ENCODE data around the gene SPTBN4. TPM values are rescaled to one million over a fixed set of nuclear protein-coding genes. Genes with fewer than 3 reads are reported as not detected.
"Not testable (repeated sequence)": the region's sequence is repeated elsewhere in the genome, so short reads cannot be mapped to it uniquely, and the experiment has no call there.

The SPTBN4 gene
- total RNA-seq, 1 donor from 2014 or later = 0.53 TPM

DNA sequence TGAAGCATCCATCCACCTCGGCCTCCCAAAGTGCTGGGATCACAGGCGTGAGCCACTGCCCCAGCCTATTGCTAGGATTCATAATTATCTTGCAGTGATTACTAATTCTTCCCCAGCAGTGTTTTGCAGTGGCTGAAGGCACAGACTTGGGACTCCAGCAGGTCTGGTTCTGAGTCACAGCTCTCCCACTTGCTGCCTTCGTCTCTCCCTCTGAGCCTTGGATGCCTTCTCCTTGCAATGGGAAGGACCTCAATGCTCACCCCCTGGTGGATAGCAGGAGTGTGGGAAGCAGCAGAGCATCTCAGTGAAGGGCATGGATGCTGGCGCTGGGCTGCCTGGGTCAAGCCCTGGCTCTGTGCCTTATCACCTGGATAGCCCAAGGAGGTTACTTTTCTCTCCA lies 72.3 kb downstream of the SPTBN4 start:
- intact Hi-C loops (cut with DNase I) = no loop called here
- TF ChIP-seq, protein P1, sequence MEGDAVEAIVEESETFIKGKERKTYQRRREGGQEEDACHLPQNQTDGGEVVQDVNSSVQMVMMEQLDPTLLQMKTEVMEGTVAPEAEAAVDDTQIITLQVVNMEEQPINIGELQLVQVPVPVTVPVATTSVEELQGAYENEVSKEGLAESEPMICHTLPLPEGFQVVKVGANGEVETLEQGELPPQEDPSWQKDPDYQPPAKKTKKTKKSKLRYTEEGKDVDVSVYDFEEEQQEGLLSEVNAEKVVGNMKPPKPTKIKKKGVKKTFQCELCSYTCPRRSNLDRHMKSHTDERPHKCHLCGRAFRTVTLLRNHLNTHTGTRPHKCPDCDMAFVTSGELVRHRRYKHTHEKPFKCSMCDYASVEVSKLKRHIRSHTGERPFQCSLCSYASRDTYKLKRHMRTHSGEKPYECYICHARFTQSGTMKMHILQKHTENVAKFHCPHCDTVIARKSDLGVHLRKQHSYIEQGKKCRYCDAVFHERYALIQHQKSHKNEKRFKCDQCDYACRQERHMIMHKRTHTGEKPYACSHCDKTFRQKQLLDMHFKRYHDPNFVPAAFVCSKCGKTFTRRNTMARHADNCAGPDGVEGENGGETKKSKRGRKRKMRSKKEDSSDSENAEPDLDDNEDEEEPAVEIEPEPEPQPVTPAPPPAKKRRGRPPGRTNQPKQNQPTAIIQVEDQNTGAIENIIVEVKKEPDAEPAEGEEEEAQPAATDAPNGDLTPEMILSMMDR (IDR thresholded peaks at IDR 0.05) = no peak
- Histone ChIP-seq H3K4me1 (no peaks in the 10 kb centered on the region), H3K27ac (no peak overlapping the region), H3K27me3 (ENCODE audit: low read depth) (no peaks in the 10 kb centered on the region), H3K4me3 (no peak overlapping the region), H3K36me3 (no peaks in the 10 kb centered on the region), H3K9me3 (no peaks in the 10 kb centered on the region)
- DNase-seq (no peak), ATAC-seq (no peak)

DNA sequence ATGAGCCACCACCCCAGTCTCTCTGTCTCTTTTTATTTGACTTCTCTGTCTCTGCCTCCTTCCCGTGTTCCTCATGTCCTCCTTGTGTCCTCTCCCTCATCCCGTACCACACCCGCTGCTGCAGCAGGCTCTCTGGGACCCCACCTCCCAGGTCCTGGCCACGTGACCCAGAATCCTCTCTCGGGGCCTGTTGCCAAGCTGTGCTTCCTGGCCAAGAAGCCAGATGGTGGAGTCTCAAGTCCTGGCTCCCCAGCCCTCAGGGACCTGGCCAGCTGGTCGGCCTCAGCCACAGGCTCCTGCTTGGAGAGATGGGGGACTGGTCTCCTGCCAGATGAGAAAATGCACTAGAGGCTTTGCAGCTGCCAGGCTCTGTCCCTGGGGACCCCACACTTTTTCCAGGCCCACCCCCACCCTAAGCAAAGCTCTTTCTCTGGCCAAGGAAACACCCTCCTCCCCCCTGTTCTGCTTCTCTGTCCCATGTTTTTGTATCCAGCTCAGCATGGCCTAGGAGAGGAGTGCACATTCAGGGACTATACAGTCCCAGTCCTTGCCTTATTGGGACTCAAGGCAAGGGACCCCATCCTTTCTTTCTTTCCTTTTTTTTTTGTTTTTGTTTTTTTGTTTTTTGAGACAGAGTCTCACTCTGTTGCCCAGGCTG lies 75.5 kb downstream of the SPTBN4 start:
- no peaks in the 10 kb centered on the region for H3K36me3 ChIP-seq
- H3K27me3 ChIP-seq (ENCODE audit: low read depth) = no peaks in the 10 kb centered on the region
- TF ChIP-seq, protein P1 (IDR thresholded peaks at IDR 0.05) = no peak
- ATAC-seq (peak; percentile 67 to 82), DNase-seq (peak; percentile 71)
- no peaks in the 10 kb centered on the region for H3K9me3 ChIP-seq
- intact Hi-C loops (cut with DNase I) = loop anchor here (10.0 kb wide), 1 partner anchor 62 kb away; the partner anchor contains the start of gene LTBP4
- H3K4me1 ChIP-seq = no peaks in the 10 kb centered on the region
- H3K27ac ChIP-seq = no peak overlapping the region
- H3K4me3 ChIP-seq = no peak overlapping the region

DNA sequence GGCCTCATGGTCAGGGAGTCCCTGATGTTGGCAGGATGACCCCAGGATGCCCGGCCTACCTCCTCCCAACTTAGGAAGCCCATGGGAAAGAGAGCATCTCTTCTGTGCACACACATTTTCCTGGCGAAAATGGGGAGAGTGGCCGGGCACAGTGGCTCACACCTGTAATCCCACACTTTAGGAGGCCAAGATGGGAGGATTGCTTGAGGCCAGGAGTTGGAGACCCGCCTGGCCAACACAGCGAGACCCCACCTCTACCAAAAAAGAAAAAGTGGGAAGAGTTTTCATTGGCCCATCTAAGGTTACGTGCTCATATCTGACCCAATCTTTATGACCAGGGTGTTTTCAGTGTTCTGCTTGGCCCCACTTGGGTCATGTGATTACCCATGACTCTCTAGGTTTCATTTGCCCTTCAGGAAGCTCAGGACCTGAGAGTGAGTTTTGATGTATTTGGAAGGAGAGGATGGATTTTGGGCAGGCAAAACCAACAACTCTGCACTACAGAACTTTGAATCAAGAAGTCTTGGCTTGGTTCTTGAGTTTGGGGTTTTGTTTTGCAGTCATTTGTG lies 76.3 kb downstream of the SPTBN4 start:
- TF ChIP-seq, protein P1 (IDR thresholded peaks at IDR 0.05) = no peak
- intact Hi-C loops (cut with DNase I) = loop anchor here (10.0 kb wide), 1 partner anchor 62 kb away; the partner anchor contains the start of gene LTBP4
- no peak overlapping the region for H3K27ac ChIP-seq

DNA sequence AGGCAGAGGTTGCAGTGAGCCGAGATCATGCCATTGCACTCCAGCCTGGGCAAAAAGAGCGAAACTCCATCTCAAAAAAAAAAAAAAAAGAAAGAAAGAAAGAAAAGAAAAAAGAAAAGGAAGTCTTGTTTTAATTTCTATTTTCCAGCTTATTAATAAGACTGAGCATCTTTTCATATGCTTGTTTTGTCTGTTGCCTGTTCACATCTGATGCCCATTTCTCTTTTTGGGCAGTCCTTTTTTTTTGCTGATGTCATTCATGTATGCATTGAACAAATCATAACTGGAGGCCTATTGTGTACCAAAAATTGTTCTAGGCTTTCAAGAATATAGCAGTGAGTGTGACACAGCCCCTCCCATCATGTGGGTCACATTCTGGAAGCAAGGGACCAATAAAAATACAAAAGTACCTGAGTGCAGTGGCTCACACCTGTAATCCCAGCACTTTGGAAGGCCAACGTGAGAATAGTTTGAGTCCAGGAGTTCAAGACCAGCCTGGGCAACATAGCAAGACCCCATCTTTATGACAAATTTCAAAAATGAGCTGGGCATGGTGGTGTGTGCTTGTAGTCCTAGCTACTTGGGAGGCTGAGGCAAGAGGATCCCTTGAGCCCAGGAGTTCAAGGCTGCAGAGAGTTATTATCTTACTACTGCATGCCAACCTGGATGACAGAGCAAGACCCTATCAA lies 79.5 kb downstream of the SPTBN4 start:
- H3K27ac ChIP-seq, H3K36me3 ChIP-seq, ATAC-seq, DNase-seq, H3K4me3 ChIP-seq, H3K9me3 ChIP-seq, H3K4me1 ChIP-seq: not testable (repeated sequence)
- H3K27me3 ChIP-seq (ENCODE audit: low read depth) = peaks cover 25% of the 10 kb centered on the region
- intact Hi-C loops (cut with DNase I) = loop anchor here (10.0 kb wide), 1 partner anchor 59 kb away; the partner anchor contains the start of gene LTBP4

More for the DNA sequence above, 76.3 kb downstream of the SPTBN4 start:
- DNase-seq (no peak), ATAC-seq (no peak)
- no peaks in the 10 kb centered on the region for H3K36me3 ChIP-seq
- no peaks in the 10 kb centered on the region for H3K4me1 ChIP-seq
- H3K27me3 ChIP-seq (ENCODE audit: low read depth) = peaks cover under 1% of the 10 kb centered on the region
- no peaks in the 10 kb centered on the region for H3K9me3 ChIP-seq
- H3K4me3 ChIP-seq = no peak overlapping the region

DNA sequence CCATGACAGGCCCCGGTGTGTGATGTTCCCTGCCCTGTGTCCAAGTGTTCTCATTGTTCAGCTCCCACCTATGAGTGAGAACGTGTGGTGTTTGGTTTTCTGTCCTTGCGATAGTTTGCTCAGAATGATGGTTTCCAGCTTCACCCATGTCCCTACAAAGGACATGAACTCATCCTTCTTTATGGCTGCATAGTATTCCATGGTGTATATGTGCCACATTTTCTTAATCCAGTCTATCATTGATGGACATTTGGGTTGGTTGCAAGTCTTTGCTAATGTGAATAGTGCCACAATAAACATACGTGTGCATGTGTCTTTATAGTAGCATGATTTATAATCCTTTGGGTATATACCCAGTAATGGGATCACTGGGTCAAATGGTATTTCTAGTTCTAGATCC lies 80.4 kb downstream of the SPTBN4 start:
- not testable (repeated sequence) for H3K4me1 ChIP-seq, ATAC-seq, H3K36me3 ChIP-seq, DNase-seq, H3K27ac ChIP-seq, H3K4me3 ChIP-seq, H3K9me3 ChIP-seq
- H3K27me3 ChIP-seq (ENCODE audit: low read depth) = peaks cover 26% of the 10 kb centered on the region
- intact Hi-C loops (cut with DNase I) = loop anchor here (10.0 kb wide), 1 partner anchor 58 kb away; the partner anchor contains the start of gene LTBP4

DNA sequence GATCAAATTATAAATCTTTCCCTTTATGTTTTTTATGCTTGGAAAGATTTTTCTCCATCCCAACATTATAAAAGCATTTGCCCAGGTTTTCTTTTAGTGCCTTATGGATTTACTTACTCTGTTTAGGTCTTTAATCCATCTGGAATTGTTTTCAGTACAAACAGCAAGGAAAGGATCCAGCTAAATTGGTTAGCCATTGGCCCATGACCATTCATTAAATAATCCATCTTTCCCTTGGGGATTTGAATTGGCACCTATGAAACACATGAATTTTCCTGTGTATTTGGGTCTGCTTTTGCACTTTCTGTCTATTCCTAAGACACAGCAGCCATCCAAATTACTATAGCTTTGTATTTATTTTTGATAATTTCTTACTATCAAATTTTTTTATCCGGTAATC lies 81.0 kb downstream of the SPTBN4 start:
- H3K9me3 ChIP-seq = no peaks in the 10 kb centered on the region
- H3K27me3 ChIP-seq (ENCODE audit: low read depth) = peaks cover 33% of the 10 kb centered on the region
- no peaks in the 10 kb centered on the region for H3K4me1 ChIP-seq
- no peak overlapping the region for H3K27ac ChIP-seq
- intact Hi-C loops (cut with DNase I) = loop anchor here (10.0 kb wide), 1 partner anchor 57 kb away; the partner anchor contains the start of gene LTBP4
- H3K4me3 ChIP-seq = no peak overlapping the region
- no peaks in the 10 kb centered on the region for H3K36me3 ChIP-seq
- ATAC-seq = no peak
- no peak for DNase-seq
- TF ChIP-seq, protein P1 (IDR thresholded peaks at IDR 0.05) = no peak
